ENCODE results near the gene CORO7.

Gene CORO7

DNA sequence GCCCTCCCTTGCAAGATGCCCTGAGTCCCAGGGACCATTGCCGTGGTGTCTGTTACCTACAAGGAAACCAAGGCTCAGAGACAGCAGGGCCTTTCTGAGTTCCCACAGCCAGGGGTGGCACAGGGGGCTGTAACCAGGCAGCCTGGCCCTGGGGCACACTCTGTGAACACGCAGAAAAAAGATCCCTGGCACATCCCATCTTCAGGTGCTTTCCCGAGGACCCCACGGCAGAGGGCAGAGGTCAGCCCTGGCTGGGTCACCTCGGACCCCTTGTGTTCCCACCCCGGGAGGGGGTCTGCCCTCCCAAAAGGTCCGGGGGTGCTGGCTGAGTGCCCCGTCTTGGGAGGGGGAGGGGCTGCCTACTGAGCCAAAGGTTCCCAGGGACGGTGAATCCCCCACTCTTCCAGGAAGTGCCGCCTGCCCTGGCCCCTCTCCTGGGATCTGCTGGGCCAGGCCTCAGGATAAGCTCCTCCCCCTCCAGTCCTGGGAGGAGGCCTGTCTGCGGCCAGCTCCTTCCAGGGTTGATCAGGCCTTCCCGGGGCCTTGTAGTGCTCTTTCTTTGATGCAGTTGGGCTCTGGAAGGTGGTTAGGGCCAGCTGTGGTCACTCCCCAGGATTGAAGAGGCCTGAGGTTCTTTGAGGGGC is 92.4 kb downstream of the CORO7 start:
- Histone ChIP-seq H3K4me1 (peaks cover 96% of the 10 kb centered on the region), H3K4me2 (peak overlapping the region; percentile 100), H3K36me3 (no peaks in the 10 kb centered on the region), H3K9me3 (no peaks in the 10 kb centered on the region), H3K9ac (peak overlapping the region; percentile 61; the same call in 1 of the 2 replicates), H4K20me1 (peaks cover 73% of the 10 kb centered on the region), H3K27me3 (no peaks in the 10 kb centered on the region), H3K27ac (peak overlapping the region; percentile 70), H3K4me3 (peak overlapping the region; percentile 42; the same call in 1 of the 2 replicates)
- TF ChIP-seq Cebpa-rat (IDR thresholded peaks at IDR 0.05), result no peak

DNA sequence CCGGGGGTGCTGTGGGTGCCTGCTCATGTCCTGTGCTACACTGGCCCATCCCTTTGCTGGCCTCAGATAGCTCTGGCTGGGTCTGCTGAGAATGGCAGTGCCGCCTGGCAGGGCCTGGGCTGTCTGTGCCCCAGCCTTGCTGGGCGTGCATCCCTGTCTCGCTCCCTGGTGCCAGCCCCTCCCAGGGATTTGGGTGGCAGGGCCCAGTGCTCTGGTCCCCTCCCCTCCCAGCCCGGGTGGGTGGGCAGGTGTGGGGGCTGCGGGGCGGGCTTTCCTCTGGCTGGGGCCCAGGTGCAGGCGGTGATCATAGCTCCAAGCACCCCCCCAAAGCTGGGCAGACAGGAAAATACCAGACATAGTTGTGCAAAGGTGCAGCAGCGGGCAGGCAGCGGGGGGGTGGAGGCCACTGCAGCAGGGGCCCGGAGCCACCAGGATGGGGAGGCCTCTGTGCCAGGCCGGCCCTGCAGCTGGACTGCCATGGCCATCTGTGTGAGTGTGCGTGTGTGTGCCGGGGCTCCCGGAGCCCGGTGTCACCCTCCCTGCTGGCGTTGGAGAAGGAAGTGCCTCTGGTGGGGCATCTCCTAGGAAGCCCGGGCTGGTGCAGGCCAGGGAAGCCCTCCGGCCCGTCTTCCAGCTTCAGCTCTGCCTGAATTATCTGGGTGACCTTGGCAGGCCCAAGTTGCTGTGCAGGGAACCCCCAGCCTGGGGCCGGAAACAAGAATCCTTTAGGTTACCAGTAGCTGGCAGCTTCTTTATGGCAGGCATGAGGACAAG is 93.1 kb downstream of the CORO7 start:
- H3K9me3 ChIP-seq, result no peaks in the 10 kb centered on the region
- peak overlapping the region; percentile 61; the same call in 1 of the 2 replicates for H3K9ac ChIP-seq
- H3K4me1 ChIP-seq, result peaks cover 96% of the 10 kb centered on the region
- H3K27ac ChIP-seq, result peak overlapping the region; percentile 70
- no peak for TF ChIP-seq Cebpa-rat (IDR thresholded peaks at IDR 0.05)
- H4K20me1 ChIP-seq, result peaks cover 75% of the 10 kb centered on the region
- H3K4me3 ChIP-seq, result no peak overlapping the region
- no peaks in the 10 kb centered on the region for H3K36me3 ChIP-seq
- H3K27me3 ChIP-seq, result no peaks in the 10 kb centered on the region
- peak overlapping the region; percentile 100 for H3K4me2 ChIP-seq

DNA sequence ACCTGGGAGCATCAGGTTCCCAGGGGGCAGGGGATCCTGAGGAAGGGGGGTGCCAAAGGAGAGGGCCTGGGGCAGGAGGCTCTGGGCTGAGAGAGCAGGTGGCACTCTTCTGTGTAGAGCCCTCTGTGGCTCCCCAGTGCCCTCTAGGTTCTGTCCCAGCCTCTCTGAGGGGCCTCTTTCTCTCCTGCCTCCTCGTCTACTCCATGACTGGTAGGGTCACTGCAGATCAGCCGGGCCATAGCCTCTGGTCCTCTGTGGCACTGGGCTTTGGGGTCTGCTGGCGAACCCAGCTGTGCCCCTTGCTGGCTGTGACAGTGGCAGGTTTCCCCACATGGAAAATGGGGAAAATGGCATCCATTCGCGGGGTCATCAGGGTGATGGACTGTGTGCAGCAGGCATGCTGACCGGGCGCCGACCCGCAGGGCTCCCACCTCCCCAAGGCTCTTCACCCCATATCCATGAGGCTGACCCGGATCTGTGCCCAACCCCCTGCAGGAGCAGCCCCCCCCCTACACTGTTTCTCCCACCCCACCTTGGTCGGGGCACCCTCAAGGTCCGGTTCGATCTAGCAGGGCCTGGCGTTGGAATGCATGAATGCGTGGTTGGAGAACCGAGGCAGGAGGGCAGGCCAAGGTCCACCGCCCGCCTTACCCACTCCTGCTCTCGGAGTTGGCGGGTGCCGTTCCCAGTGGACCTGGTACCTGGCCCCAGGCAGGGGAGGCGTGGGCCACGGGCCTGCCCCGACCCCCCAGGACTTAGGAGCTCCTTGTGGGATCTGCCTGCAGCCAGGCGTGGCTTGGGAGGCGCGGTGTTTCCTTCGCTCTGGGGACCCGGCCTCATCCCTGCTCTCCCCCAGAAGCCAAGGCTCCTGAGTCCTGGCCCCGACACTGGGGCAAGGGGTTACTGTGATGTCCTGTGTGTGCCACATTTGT is 94.0 kb downstream of the CORO7 start:
- no peak for TF ChIP-seq Cebpa-rat (IDR thresholded peaks at IDR 0.05)
- Histone ChIP-seq H4K20me1 (peaks cover 84% of the 10 kb centered on the region), H3K27ac (peak overlapping the region; percentile 70), H3K9ac (no peak overlapping the region), H3K4me2 (peak overlapping the region; percentile 100), H3K27me3 (no peaks in the 10 kb centered on the region), H3K4me3 (no peak overlapping the region), H3K9me3 (no peaks in the 10 kb centered on the region), H3K4me1 (peaks cover 100% of the 10 kb centered on the region), H3K36me3 (no peaks in the 10 kb centered on the region)

DNA sequence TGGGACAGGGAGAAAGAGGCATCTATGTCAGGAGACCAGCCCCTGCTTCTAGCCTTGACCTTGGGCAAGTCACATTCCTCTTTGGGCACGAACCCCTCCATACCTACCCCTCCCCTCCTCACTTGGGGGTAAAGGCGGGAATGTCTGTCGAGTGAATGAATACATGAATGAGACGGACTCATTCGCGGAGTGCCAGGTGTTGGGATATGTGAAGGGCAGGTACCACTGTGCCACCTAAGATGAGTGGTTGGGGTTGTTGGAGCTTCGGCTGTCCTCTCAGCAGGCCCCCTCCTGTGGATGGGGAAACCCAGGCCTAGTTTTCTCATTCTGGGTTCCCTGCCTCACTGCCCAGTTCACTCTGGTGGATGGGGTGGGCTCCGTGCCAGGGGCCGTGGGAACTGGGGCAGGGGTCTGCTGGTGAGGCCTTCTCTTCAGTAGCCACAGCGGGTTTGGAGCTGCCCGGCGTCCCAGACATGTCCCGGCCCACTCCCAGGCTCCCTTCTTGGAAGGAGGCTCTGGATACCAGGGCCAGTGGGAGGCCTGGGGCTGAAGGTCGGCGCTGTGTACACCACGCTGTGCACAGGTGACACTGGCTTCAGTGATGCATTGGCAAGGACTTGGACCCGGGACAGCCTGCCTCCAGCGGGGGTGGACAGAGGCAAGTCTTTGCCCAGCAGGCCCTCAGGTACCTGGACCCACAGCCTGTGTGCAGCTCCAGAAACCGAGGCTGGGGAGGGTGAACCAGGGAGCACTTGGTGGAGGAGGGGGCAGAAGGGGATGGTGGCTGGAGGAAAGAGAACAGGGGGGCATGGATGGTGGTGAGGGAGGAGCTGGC is 94.9 kb downstream of the CORO7 start:
- Histone ChIP-seq H4K20me1 (peaks cover 93% of the 10 kb centered on the region), H3K27me3 (no peaks in the 10 kb centered on the region), H3K9ac (no peak overlapping the region), H3K4me2 (peak overlapping the region; percentile 100), H3K4me1 (peaks cover 100% of the 10 kb centered on the region), H3K4me3 (no peak overlapping the region), H3K27ac (0 out of 2 replicates have a peak overlapping the region, but pooled peaks have one; percentile 13), H3K9me3 (no peaks in the 10 kb centered on the region), H3K36me3 (no peaks in the 10 kb centered on the region)
- TF ChIP-seq Cebpa-rat (IDR thresholded peaks at IDR 0.05), result no peak

DNA sequence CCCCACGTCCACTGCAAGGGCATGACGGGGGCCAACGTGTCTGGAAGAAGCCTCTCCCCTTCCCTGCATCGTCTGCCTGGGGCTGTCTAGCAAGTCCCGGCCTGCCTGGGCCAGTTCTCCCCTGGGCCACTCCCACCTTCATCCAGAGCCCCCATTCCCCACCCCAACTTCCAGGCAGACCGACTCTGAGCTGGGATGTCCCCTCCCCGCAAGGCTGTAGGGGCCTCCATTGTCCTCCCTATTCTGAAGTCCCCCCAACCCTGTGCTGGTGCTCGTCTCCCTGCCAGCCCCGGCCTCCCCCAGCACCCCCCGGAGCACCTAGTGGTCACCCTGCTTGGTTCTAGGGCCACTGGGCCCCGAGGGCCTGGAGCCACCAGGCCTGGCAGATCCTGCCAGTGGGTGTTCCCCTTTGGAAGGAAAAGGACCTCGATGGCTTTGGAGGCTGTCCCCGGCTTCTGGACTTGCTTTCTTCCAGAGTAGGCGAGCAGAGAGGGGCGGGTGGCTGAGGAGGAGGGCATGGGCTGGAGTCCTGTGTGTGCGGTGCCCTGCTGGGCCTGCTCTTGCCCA is 95.7 kb downstream of the CORO7 start:
- H3K36me3 ChIP-seq, result no peaks in the 10 kb centered on the region
- no peak overlapping the region for H3K4me3 ChIP-seq
- no peak for TF ChIP-seq Cebpa-rat (IDR thresholded peaks at IDR 0.05)
- H3K27me3 ChIP-seq, result no peaks in the 10 kb centered on the region
- H4K20me1 ChIP-seq, result peaks cover 94% of the 10 kb centered on the region
- H3K4me1 ChIP-seq, result peaks cover 91% of the 10 kb centered on the region
- H3K9ac ChIP-seq, result peak overlapping the region; percentile 29; the same call in 1 of the 2 replicates
- H3K9me3 ChIP-seq, result no peaks in the 10 kb centered on the region
- peak overlapping the region; percentile 36 for H3K27ac ChIP-seq
- H3K4me2 ChIP-seq, result peak overlapping the region; percentile 100

DNA sequence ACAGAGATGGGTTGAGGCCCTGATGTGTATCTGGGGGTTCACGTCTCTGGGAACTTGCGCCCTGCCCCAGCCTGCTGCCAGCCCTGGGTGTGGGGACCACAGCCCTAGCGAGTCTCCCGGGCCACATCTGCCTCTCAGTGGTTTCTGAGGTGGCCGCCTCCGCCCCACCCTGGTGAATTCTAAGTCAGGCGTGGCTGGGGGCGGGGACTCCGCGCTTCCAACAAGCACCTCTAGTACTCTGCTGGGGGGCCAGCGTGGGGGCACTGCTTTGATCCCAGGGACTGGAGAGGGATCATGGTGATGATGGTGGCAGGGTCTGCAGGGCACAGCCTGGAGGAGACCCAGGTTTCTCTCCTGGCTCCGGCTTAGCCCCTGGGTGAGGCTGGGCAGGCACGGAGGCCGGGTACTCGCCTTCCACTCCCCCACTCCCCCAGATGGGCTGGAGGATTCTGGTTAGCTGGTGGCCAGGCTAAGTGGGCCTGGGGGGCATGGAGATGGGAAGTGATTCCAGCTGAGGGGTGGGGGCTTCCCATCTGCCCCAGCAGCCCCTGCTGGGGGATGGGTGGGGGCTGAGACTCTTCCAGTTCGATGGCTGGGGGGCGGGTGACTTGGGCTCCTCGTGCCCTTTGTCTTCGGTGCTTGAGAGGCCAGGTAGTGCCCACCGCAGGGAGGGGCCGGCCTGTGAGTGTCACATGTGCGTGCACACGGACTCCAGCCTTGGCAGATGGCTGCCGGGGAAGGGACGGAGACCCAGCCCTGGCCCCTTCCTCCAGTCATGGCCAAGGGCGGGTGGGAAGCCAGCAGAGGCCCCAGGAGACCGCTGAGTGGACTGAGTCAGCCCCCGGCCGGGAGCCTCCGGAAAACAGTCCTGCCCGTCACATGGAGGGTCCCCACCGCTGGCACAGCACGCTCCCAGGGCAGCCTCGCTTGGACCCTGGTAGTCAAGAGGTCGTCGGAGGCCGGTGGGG is 96.7 kb downstream of the CORO7 start:
- H3K9me3 ChIP-seq, result no peaks in the 10 kb centered on the region
- TF ChIP-seq Cebpa-rat (IDR thresholded peaks at IDR 0.05), result no peak
- H3K4me1 ChIP-seq, result peaks cover 88% of the 10 kb centered on the region
- peak overlapping the region; percentile 60; the same call in 1 of the 2 replicates for H3K9ac ChIP-seq
- peaks cover 6% of the 10 kb centered on the region for H3K27me3 ChIP-seq
- no peaks in the 10 kb centered on the region for H3K36me3 ChIP-seq
- H3K4me3 ChIP-seq, result peak overlapping the region; percentile 17; the same call in 1 of the 2 replicates
- peaks cover 84% of the 10 kb centered on the region for H4K20me1 ChIP-seq
- peak overlapping the region; percentile 36 for H3K27ac ChIP-seq
- H3K4me2 ChIP-seq, result peak overlapping the region; percentile 100

DNA sequence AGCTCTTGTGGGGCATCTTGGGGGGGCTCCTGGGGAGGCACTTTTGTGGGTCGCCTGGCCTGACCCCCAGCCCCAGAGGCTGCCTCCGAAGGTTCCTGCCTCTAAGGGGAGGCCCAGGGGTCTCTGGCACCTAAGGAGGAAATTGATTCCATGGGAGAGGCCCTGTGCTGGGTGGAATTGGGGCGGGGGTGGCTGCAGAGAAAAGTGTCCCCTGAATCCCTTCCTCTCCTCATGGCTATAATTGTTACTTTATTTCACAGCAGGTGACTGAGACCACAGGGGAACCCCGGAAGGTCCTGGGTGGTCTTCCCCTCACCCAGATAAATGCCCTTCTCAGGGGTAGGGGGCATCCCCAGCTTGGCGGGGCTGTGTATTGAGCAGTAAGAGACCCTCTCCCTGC is 97.4 kb downstream of the CORO7 start:
- Histone ChIP-seq H3K4me1 (peaks cover 88% of the 10 kb centered on the region), H3K36me3 (no peaks in the 10 kb centered on the region), H3K4me2 (peak overlapping the region; percentile 100), H4K20me1 (peaks cover 77% of the 10 kb centered on the region), H3K9me3 (no peaks in the 10 kb centered on the region), H3K4me3 (peak overlapping the region; percentile 17; the same call in 1 of the 2 replicates), H3K9ac (peak overlapping the region; percentile 60; the same call in 1 of the 2 replicates), H3K27ac (0 out of 2 replicates have a peak overlapping the region, but pooled peaks have one; percentile 86), H3K27me3 (peaks cover 14% of the 10 kb centered on the region)
- no peak for TF ChIP-seq Cebpa-rat (IDR thresholded peaks at IDR 0.05)

All from BLaER1 (cell line).